ENCODE data around the gene TMOD1. TPM values are rescaled to one million over a fixed set of nuclear protein-coding genes. Genes with fewer than 3 reads are reported as not detected.

The TMOD1 gene
- total and polyA plus RNA-seq, 5 experiments from 2014 or later = 0.92 to 2.7 (median 1.2) TPM

DNA sequence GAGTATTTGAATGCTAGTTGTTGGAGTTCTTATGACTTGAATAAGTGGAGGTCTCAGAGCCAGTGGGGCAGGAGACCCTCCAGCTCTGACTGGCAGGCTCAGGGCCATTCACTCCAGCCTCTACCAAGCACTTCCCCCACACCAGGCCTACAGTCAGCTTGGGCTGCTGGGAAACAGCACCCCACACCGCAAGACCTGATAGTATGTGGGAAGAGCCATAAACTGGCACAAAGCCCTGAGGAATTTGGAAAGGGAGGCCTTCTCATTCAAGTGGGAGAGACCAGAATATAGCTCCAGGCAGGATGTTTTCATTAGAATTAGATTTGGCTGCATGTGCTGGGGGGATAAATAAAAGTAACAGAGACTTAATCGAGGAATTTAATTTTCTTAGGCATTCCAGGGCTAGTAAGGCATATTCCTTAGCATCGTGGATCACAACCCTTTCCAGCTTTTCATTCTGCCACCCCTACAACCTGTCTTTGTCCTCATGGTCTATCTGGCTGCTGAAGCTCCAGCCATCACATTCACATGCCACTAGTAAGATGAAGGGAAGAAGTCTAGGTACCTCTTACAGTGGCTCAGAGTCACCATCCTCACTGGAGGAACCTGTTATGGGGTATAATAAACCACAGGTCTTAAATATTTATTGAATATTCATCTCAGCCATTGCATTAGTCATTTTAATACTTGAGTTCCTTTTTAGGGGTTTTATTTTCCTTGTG is 47.5 kb downstream of the TMOD1 start:
- no peaks in the 10 kb centered on the region for H3K4me1 Mint-ChIP-seq
- H3K27ac Mint-ChIP-seq = no peak overlapping the region

DNA sequence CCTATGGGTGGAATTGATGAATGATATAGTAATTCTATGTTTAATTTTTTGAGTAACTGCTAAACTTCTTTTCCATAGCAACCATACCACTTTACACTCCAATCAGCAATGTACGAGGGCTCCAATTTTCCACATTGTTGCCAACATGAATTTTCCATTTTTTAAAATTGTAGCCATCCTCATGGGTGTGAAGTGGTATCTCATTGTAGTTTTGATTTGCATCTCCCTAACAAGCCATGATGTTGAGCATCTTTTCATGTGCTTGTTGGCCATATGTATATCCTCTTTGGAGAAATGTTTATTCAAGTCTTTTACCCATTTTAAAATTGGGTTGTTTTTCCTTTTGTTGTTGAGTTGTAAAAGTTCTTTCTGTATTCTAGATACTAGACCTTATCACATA is 48.9 kb downstream of the TMOD1 start:
- ATAC-seq = no peak
- POLR2A ChIA-PET = no interaction called here
- no peak overlapping the region for H3K27ac Mint-ChIP-seq
- no peak overlapping the region for H3K4me3 Mint-ChIP-seq
- H3K36me3 Mint-ChIP-seq = no peaks in the 10 kb centered on the region
- peaks cover 7 to 29% (median 23%) of the 10 kb centered on the region in 5 donors for H3K27me3 Mint-ChIP-seq
- no peaks in the 10 kb centered on the region for H3K9me3 Mint-ChIP-seq
- H3K4me1 Mint-ChIP-seq = no peaks in the 10 kb centered on the region
- no peak for DNase-seq

More for the DNA sequence above, 47.5 kb downstream of the TMOD1 start:
- DNase-seq (no peak), ATAC-seq (no peak)
- peaks cover 5 to 24% (median 14%) of the 10 kb centered on the region in 5 donors for H3K27me3 Mint-ChIP-seq
- H3K4me3 Mint-ChIP-seq = no peak overlapping the region
- H3K9me3 Mint-ChIP-seq = no peaks in the 10 kb centered on the region
- H3K36me3 Mint-ChIP-seq = no peaks in the 10 kb centered on the region
- POLR2A ChIA-PET = no interaction called here

DNA sequence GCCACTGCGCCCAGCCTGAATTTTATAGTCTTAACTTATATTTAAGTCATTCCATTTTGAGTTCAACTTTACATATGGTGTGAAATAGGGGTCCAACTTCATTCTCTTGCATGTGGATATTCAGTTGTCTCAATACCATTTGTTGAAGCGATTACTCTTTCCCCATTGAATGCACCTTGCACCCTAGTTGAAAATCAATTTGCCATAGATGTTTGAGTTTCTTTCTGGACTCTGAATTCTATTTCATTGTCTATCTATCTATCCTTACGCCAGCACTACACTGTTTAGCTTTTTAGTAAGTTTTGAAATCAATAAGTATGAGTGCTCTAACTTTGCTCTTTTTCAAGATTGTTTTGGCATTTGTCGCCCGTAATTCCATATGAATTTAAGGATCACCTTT is 49.8 kb downstream of the TMOD1 start:
- no peak overlapping the region for H3K27ac Mint-ChIP-seq
- no peaks in the 10 kb centered on the region for H3K9me3 Mint-ChIP-seq
- POLR2A ChIA-PET = no interaction called here
- peaks cover 12 to 35% (median 30%) of the 10 kb centered on the region in 5 donors for H3K27me3 Mint-ChIP-seq
- H3K36me3 Mint-ChIP-seq = no peaks in the 10 kb centered on the region
- ATAC-seq (no peak), DNase-seq (no peak)
- no peaks in the 10 kb centered on the region for H3K4me1 Mint-ChIP-seq
- no peak overlapping the region for H3K4me3 Mint-ChIP-seq

DNA sequence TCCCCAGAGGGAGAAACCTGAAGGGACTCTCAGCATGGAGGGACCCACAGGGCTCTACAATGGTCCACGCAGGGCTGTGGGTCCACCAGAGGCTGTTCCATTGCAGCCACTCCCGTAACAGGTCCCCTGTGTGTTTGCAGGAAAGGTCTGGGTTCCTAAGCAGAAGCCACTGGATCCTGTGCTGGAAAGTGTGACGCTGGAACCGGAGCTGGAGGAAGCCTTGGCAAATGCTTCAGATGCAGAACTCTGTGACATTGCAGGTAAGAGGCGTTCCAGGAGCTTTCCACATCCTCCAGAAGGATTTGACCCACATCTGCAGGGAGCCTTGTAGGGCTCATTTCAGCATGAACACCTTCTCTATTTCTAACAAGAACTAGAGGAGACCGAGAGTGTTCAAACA is 51.7 kb downstream of the TMOD1 start:
- Mint-ChIP-seq H3K36me3 (peaks cover 0 to 2% (median 0%) of the 10 kb centered on the region in 3 donors), H3K27ac (no peak overlapping the region), H3K4me1 (no peaks in the 10 kb centered on the region), H3K4me3 (no peak overlapping the region), H3K9me3 (no peaks in the 10 kb centered on the region), H3K27me3 (peaks cover 14 to 42% (median 29%) of the 10 kb centered on the region in 5 donors)
- no peak for DNase-seq
- POLR2A ChIA-PET = no interaction called here
- ATAC-seq = no peak

DNA sequence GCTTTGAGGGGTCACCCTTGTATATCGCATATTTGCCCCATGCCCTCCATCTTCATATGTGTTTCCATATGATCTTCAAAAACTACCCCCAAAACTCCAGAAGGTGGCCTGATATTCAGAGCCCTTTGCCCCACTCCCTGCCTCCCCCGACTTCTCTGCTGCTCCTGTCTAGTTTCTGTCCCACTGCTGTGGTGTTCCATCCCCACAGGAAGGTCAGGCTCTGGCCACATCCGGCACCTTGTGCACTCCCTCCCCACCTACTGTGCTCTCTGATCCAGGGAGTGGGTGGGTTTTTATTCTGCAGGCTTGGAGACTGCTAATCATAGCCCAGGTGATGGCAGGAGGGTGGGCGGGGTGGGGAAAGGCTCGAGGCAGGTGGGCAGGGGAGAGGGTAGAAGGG is 52.4 kb downstream of the TMOD1 start:
- H3K27me3 Mint-ChIP-seq = peaks cover 14 to 42% (median 28%) of the 10 kb centered on the region in 5 donors
- POLR2A ChIA-PET = no interaction called here
- no peak overlapping the region for H3K4me3 Mint-ChIP-seq
- peaks cover 0 to 2% (median 0%) of the 10 kb centered on the region in 3 donors for H3K36me3 Mint-ChIP-seq
- no peaks in the 10 kb centered on the region for H3K9me3 Mint-ChIP-seq
- ATAC-seq = no peak
- no peak for DNase-seq
- H3K27ac Mint-ChIP-seq = peak overlapping the region in 1 of 10 donors; percentile 94
- H3K4me1 Mint-ChIP-seq = peaks cover 0 to 2% (median under 1%) of the 10 kb centered on the region in 4 donors

DNA sequence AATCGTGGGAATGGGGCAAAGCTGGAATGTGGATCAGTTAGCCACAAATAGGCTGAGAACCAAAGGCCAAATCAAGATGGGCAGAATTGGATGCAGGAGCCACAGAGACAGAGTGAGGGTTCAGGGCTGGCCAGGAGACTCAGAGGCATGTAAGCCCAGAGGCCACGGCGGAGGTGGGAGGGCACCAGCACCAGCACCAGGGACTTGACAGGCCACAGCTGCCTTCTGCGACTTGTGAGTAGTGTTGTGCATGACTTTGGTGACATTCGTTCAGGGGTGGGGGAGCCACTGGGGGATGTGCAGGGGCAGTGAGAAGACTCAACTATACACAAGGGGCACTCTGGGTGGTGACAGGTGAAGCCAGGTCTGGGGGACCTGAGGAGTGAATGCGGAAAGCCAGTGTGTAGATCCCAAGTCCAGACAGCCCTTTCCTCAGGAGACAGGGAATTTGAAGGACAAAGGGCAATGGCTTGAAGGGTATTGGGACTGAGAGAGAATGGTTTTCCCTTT is 53.2 kb downstream of the TMOD1 start:
- no peak overlapping the region for H3K4me3 Mint-ChIP-seq
- peaks cover 14 to 50% (median 27%) of the 10 kb centered on the region in 5 donors for H3K27me3 Mint-ChIP-seq
- H3K4me1 Mint-ChIP-seq = peaks cover 0 to 6% (median 4%) of the 10 kb centered on the region in 4 donors
- peaks cover 0 to 2% (median 0%) of the 10 kb centered on the region in 3 donors for H3K36me3 Mint-ChIP-seq
- ATAC-seq (no peak), DNase-seq (no peak)
- H3K27ac Mint-ChIP-seq = no peak overlapping the region
- POLR2A ChIA-PET = no interaction called here
- no peaks in the 10 kb centered on the region for H3K9me3 Mint-ChIP-seq

DNA sequence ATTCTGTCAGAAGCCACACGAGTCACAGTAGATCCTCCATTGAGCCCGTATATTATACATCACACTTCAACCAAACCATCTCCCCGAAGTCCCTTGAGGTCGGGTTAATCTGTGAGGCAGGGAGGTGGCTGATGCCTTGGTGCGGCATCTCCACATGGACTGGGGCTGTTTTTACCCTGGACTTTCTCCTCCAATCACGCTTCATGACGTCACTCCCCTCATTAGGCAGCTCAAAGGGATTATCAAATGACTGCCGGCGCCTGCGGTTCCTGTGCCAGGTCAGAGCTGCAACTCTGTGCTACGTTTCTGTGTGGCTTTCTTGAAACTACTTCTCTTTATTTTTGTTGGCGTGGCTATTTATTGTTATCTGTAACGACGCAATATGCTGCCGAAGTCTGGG is 53.7 kb downstream of the TMOD1 start:
- Mint-ChIP-seq H3K4me3 (no peak overlapping the region), H3K27me3 (peaks cover 15 to 56% (median 27%) of the 10 kb centered on the region in 5 donors)
- no peak for ATAC-seq

DNA sequence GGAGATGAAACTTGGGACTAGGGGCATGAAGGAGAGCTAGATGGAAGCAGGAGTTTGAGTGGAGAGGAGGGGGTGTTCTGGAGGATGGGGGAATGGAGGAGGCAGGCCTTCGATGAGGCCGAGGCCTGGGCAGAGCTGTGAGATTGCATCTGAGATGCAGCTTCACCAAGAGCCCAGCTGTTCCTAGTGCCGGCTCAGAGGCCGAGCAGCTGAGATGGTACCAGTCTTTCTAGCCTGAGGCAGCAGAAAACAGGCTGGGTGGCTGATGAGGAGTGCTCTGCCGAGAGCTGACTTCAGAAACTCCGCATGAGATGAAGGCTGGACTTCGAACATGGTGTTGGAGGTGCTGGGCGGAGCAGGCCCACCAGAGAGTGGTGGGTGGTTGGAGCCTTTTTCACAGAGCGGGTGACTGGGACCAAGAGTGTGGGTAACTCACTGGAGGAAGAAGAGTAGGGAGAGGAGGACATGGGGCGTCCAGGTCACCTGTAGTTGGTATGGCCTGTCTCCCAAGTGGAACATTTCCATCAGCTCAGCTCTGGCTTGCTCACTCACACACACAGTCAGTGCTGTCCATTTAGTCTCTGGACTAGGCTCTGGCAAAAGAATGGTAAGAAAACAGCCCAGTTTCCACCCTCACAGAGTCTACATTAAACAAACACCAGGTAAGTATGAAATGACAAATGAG is 54.7 kb downstream of the TMOD1 start:
- H3K27me3 Mint-ChIP-seq = peaks cover 13 to 56% (median 27%) of the 10 kb centered on the region in 5 donors

More for the DNA sequence above, 53.7 kb downstream of the TMOD1 start:
- no peak for DNase-seq
- POLR2A ChIA-PET = no interaction called here
- H3K4me1 Mint-ChIP-seq = peaks cover 0 to 6% (median 4%) of the 10 kb centered on the region in 4 donors
- H3K9me3 Mint-ChIP-seq = no peaks in the 10 kb centered on the region
- H3K27ac Mint-ChIP-seq = no peak overlapping the region
- H3K36me3 Mint-ChIP-seq = peaks cover 0 to 2% (median 0%) of the 10 kb centered on the region in 3 donors

DNA sequence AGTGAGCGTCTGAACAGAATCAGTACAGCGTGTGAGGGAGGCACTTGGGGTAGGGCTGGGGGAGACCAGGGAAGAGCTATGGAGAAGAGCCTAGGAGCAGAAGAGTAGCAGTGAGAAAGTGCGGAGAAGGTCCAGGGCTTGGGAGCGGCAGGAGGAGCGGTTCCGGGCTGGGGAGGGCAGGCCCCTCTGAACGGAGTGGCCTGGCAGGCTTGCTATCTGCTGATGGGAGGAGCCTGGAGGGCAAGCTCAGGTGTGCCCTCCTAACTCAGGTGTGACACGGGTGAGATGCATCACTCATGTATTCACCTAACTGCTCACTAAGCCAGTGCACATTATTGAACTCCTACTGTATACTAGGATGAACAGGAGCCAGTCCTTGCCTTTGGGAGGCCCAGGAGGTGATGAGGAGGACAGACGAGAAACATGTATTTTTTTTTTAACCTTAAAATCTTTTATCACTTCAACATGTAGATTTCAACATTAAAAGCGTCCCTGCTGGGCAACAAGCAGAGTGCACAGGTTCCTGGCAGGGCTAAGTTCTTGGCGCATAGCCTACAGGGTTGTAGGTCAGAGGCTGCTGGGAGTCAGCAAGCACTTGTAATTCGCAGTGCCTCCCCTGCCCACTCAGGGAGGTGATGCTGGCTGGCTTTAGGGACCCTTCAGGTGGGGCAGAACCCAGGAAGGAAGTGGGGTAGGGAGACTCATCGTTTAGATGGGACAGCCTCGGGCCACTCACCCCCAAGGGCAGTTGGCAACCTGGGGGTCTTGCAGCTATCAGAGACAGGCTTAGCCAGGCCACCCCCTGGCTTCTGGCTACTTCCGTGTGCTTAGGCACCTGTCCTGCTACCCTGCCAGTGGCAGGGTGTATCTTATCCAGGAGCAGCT is 55.5 kb downstream of the TMOD1 start:
- Mint-ChIP-seq H3K27ac (no peak overlapping the region), H3K4me1 (peaks cover 0 to 6% (median 4%) of the 10 kb centered on the region in 4 donors), H3K9me3 (no peaks in the 10 kb centered on the region), H3K4me3 (no peak overlapping the region), H3K27me3 (peaks cover 14 to 55% (median 32%) of the 10 kb centered on the region in 5 donors), H3K36me3 (peaks cover 0 to 2% (median 0%) of the 10 kb centered on the region in 3 donors)
- ATAC-seq = no peak
- no peak for DNase-seq
- POLR2A ChIA-PET = no interaction called here

More for the DNA sequence above, 54.7 kb downstream of the TMOD1 start:
- peak overlapping the region in 1 of 10 donors; percentile 32 for H3K27ac Mint-ChIP-seq
- ATAC-seq (no peak), DNase-seq (no peak)
- H3K9me3 Mint-ChIP-seq = no peaks in the 10 kb centered on the region
- H3K4me3 Mint-ChIP-seq = no peak overlapping the region
- POLR2A ChIA-PET = no interaction called here
- peaks cover 0 to 2% (median 0%) of the 10 kb centered on the region in 3 donors for H3K36me3 Mint-ChIP-seq
- peaks cover 0 to 6% (median 4%) of the 10 kb centered on the region in 4 donors for H3K4me1 Mint-ChIP-seq

DNA sequence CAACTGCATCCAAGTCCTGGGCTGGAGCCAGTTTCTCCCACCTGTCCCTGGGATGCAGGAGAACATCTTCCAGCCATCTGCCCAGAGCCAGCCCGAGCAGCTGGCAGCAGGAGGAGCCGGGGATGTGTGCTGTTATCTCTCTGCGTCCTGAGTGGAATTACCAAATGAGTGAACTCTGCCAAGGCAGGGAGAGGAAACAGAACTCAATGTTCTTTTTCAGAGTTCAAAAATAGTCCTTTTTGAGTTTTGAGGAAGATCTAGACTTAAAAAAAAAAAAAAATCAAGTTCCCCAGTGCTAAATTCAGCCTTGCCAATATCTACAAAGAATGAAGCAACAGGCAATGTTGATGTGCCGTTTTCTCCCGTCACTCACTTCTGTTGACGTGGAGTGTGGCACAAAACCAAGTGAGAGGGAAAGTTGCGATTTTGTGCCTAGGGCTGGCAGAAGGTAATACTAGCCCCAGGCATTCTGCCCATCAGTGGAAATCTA is 56.2 kb downstream of the TMOD1 start:
- DNase-seq (no peak), ATAC-seq (no peak)
- Mint-ChIP-seq H3K9me3 (no peaks in the 10 kb centered on the region), H3K4me1 (peaks cover 0 to 6% (median 4%) of the 10 kb centered on the region in 4 donors), H3K27ac (no peak overlapping the region), H3K27me3 (peaks cover 10 to 48% (median 27%) of the 10 kb centered on the region in 5 donors), H3K4me3 (no peak overlapping the region), H3K36me3 (peaks cover 0 to 2% (median 0%) of the 10 kb centered on the region in 3 donors)
- POLR2A ChIA-PET = no interaction called here

DNA sequence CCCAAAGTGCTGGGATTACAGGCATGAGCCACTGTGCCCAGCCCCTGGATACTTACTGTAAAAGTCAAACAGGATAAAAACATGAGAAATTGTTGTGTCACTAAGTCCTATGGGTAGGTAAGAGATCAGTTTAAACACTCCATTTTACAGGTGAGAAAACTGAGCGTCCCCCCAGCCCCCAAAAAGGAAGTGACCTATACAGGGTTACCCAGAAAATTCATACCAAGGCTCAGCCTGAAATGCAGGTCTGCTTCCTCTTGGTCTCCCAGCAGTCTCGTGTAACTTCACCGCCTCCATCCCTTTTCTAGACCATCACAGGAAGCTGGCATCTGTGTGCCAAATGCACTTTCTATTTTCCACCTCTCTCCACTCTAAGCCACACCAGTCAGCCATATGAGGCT is 57.2 kb downstream of the TMOD1 start:
- no peaks in the 10 kb centered on the region for H3K9me3 Mint-ChIP-seq
- no peak for ATAC-seq

DNA sequence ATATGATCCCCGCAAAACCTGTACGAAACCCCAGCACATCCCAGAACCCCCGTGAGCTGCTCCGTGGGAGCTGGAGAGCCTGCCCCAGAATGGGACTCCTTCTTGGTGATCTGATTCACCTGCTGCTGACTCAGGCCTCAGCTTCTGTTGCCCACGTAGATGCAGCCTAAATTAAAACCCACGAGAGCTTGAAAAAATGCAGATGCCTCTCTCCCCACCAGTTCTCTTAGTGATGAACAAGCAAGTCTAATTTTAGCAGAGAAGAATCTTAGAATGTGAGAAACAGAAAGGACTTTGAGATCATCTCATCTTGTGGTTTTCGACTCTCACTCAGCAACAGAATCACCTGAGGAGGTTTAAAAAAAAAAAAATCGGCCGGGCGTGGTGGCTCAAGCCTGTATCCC is 57.6 kb downstream of the TMOD1 start:
- no peaks in the 10 kb centered on the region for H3K9me3 Mint-ChIP-seq
- DNase-seq (no peak), ATAC-seq (no peak)
- H3K4me3 Mint-ChIP-seq = peak overlapping the region in 2 of 10 donors; percentile 5 to 9
- H3K4me1 Mint-ChIP-seq = peaks cover 0 to 6% (median 4%) of the 10 kb centered on the region in 4 donors
- H3K27me3 Mint-ChIP-seq = peaks cover 9 to 44% (median 20%) of the 10 kb centered on the region in 5 donors
- H3K36me3 Mint-ChIP-seq = peaks cover 0 to 2% (median 0%) of the 10 kb centered on the region in 3 donors
- POLR2A ChIA-PET = no interaction called here
- peak overlapping the region in 3 of 10 donors; percentile 2 to 64 (median 10) for H3K27ac Mint-ChIP-seq

More for the DNA sequence above, 57.2 kb downstream of the TMOD1 start:
- POLR2A ChIA-PET = no interaction called here
- no peak for DNase-seq
- Mint-ChIP-seq H3K27me3 (peaks cover 9 to 44% (median 23%) of the 10 kb centered on the region in 5 donors), H3K4me3 (peak overlapping the region in 1 of 10 donors; percentile 5), H3K27ac (peak overlapping the region in 3 of 10 donors; percentile 2 to 64 (median 10)), H3K4me1 (peaks cover 0 to 6% (median 4%) of the 10 kb centered on the region in 4 donors), H3K36me3 (peaks cover 0 to 2% (median 0%) of the 10 kb centered on the region in 3 donors)

Measured in naive thymus-derived CD8-positive, alpha-beta T cell (primary cell).